OCI-LY7 (cell line): ENCODE data around the gene FBXO42.

Experiments used
- CTCF ChIP-seq: fragments of 200-600 bp; sonication (generic); conservative IDR thresholded peaks from 2 replicates; pipeline ENCODE4 v1.5.1; 2014; ENCODE audit warnings: mild to moderate bottlenecking, antibody characterized with exemption, low read length, moderate library complexity, mixed read lengths
- EZH2phosphoT487 ChIP-seq: fragments of 200-600 bp; sonication (generic); IDR thresholded peaks from 2 replicates; pipeline ENCODE4 v1.6.1; 2018; ENCODE audit warnings: low read depth, borderline replicate concordance, mild to moderate bottlenecking, mixed run types, antibody characterized with exemption, low read length, moderate library complexity, mixed read lengths

GRCh38 chr1:16203550-16203949, 148.7 kb downstream of the FBXO42 start:
- TF ChIP-seq CTCF (no peak), EZH2phosphoT487 (no peak)
